Right renal cortex interstitium (tissue), 3 donors: ENCODE data around the gene TMTC3. TPM values are rescaled to one million over a fixed set of nuclear protein-coding genes. Genes with fewer than 3 reads are reported as not detected.
"Not testable (repeated sequence)": the region's sequence is repeated elsewhere in the genome, so short reads cannot be mapped to it uniquely, and the experiment has no call there.

Experiments
- DNase-seq, 3 donors: peaks; one replicate each; pipeline ENCODE4 v3.0.0-alpha.2; 2013; ENCODE audit warnings: low read depth in 3 of 3, low spot score in 2 of 3
- polyA plus RNA-seq, 3 donors: library from polyadenylated mRNA; unstranded; fragments of 120-200 nt; gene quantifications; one replicate each; pipeline ENCODE4 v1.2.1, GENCODE V29; 2013; ENCODE audit not compliant: insufficient read length in 3 of 3

Gene TMTC3
- polyA plus RNA-seq: 10 to 100 TPM; 24.1 to 26.6 (median 24.6) TPM

GRCh38 chr12:88141774-88142609 is at the start of gene TMTC3, which contains the start of gene CEP290:
TSS of gene TMTC3 (plus strand) at chr12:88142307. CDS start at chr12:88148316, 6,009 bp downstream.
TSS of gene CEP290 (minus strand) at chr12:88142088. CDS start at chr12:88141307, 781 bp downstream.
- peak; percentile 97 to 99 (median 97) for DNase-seq

- DNase-seq: no peak
These were observed 49.3 kb upstream of the TMTC3 start for GRCh38 chr12:88092771-88093170.

GRCh38 chr12:88093573-88093972 is 48.5 kb upstream of the TMTC3 start:
- DNase-seq: no peak

GRCh38 chr12:88108021-88108420 is 34.1 kb upstream of the TMTC3 start:
- no peak for DNase-seq

GRCh38 chr12:88111074-88111652 is 30.9 kb upstream of the TMTC3 start:
- DNase-seq: peak in 1 of 3 donors; percentile 8

- no peak for DNase-seq
These were observed 28.2 kb upstream of the TMTC3 start for GRCh38 chr12:88113871-88114270.

GRCh38 chr12:88122666-88123065 is 19.4 kb upstream of the TMTC3 start:
- DNase-seq: no peak

GRCh38 chr12:88127099-88127498 is 15.0 kb upstream of the TMTC3 start:
- DNase-seq: no peak

GRCh38 chr12:88127855-88128254 is 14.3 kb upstream of the TMTC3 start:
- DNase-seq: no peak

- DNase-seq: no peak
These were observed 9.7 kb upstream of the TMTC3 start for GRCh38 chr12:88132392-88132791.

GRCh38 chr12:88133181-88133580 is 8.9 kb upstream of the TMTC3 start:
- not testable (repeated sequence) for DNase-seq

- DNase-seq: not testable (repeated sequence)
These were observed 2.4 kb upstream of the TMTC3 start for GRCh38 chr12:88139711-88140110.

- DNase-seq: peak in 1 of 3 donors; percentile 3
These were observed 708 bp upstream of the TMTC3 start for GRCh38 chr12:88141425-88141773.

GRCh38 chr12:88142610-88142991 is 494 bp downstream of the TMTC3 start:
- DNase-seq: peak in 1 of 3 donors; percentile 2

- no peak for DNase-seq
These were observed 1.9 kb downstream of the TMTC3 start for GRCh38 chr12:88144037-88144436.

- DNase-seq: no peak
These were observed 2.7 kb downstream of the TMTC3 start for GRCh38 chr12:88144546-88145468.

GRCh38 chr12:88145567-88146505 is 3.7 kb downstream of the TMTC3 start:
- no peak for DNase-seq

- DNase-seq: no peak
These were observed 8.0 kb downstream of the TMTC3 start for GRCh38 chr12:88150063-88150462.

- peak in 1 of 3 donors; percentile 8 for DNase-seq
These were observed 11.9 kb downstream of the TMTC3 start for GRCh38 chr12:88153959-88154358.
